ENCODE data around the gene TWNK.
"Not testable (repeated sequence)": the region's sequence is repeated elsewhere in the genome, so short reads cannot be mapped to it uniquely, and the experiment has no call there.

The TWNK gene

GRCh38 chr10:101032637-101033224, 45.4 kb downstream of the TWNK start:
- peak; percentile 59 for DNase-seq

GRCh38 chr10:101033276-101033675, 45.9 kb downstream of the TWNK start:
- no peak for DNase-seq

GRCh38 chr10:101034404-101034803, 47.1 kb downstream of the TWNK start:
- DNase-seq, result not testable (repeated sequence)

GRCh38 chr10:101035314-101035713, 48.0 kb downstream of the TWNK start:
- no peak for DNase-seq

- no peak for DNase-seq
Measured at GRCh38 chr10:101035916-101036702, 48.8 kb downstream of the TWNK start.

- DNase-seq, result no peak
Measured at GRCh38 chr10:101036726-101037125, 49.4 kb downstream of the TWNK start.

- no peak for DNase-seq
Measured at GRCh38 chr10:101038484-101038883, 51.1 kb downstream of the TWNK start.

GRCh38 chr10:101040061-101040460, 52.7 kb downstream of the TWNK start:
- no peak for DNase-seq

- DNase-seq, result no peak
Measured at GRCh38 chr10:101040851-101041250, 53.5 kb downstream of the TWNK start.

GRCh38 chr10:101041252-101041761, 54.0 kb downstream of the TWNK start:
- peak; percentile 70 for DNase-seq

GRCh38 chr10:101042118-101042517, 54.8 kb downstream of the TWNK start:
- DNase-seq, result no peak

- peak; percentile 73 for DNase-seq
Measured at GRCh38 chr10:101042667-101043362, 55.5 kb downstream of the TWNK start.

- DNase-seq, result no peak
Measured at GRCh38 chr10:101043363-101043707, 56.0 kb downstream of the TWNK start.
